Neural cell (in vitro differentiated cells): ENCODE data around the gene FAM53C. TPM values are rescaled to one million over a fixed set of nuclear protein-coding genes. Genes with fewer than 3 reads are reported as not detected.

Source experiments
- H2AFZ ChIP-seq: fragments of 200-600, 300-800 bp; sonication (generic), shearing (Covaris generic); 2 replicates; pipeline ENCODE4 v1.6.0; 2014; ENCODE audit warnings: low read depth, mild to moderate bottlenecking, antibody characterized with exemption, low read length, moderate library complexity
- H3F3A ChIP-seq: fragments of 200-600 bp; shearing (Covaris generic); 2 replicates; pipeline ENCODE4 v1.6.1; 2016; ENCODE audit warnings: mild to moderate bottlenecking, moderate library complexity, mixed read lengths, antibody characterized with exemption, low read length; ENCODE audit not compliant: insufficient read depth, poor library complexity, severe bottlenecking
- H3K27ac ChIP-seq: fragments of 200-600, 300-800 bp; sonication (generic), shearing (Covaris generic); 2 replicates; pipeline ENCODE4 v1.5.1; 2014; ENCODE audit warnings: mild to moderate bottlenecking, low read length, moderate library complexity
- H3K27me3 ChIP-seq: fragments of 300-800, 200-600 bp; sonication (generic), shearing (Covaris generic); 2 replicates; pipeline ENCODE4 v1.6.0; 2014; ENCODE audit warnings: mild to moderate bottlenecking, low read depth, low read length, moderate library complexity; ENCODE audit not compliant: insufficient read depth
- H3K36me3 ChIP-seq: fragments of 300-800, 200-600 bp; sonication (generic), shearing (Covaris generic); 2 replicates; pipeline ENCODE4 v1.5.1; 2014; ENCODE audit warnings: mild to moderate bottlenecking, antibody characterized with exemption, low read length, moderate library complexity; ENCODE audit not compliant: insufficient read depth
- H3K4me2 ChIP-seq: fragments of 300-800, 200-600 bp; sonication (generic), shearing (Covaris generic); 2 replicates; pipeline ENCODE4 v1.6.0; 2014; ENCODE audit warnings: mild to moderate bottlenecking, low read length
- H3K4me3 ChIP-seq: fragments of 300-800, 200-600 bp; sonication (generic), shearing (Covaris generic); 2 replicates; pipeline ENCODE4 v1.5.1; 2014; ENCODE audit warnings: mild to moderate bottlenecking, low read length, moderate library complexity
- H3K79me2 ChIP-seq: fragments of 200-600 bp; shearing (Covaris generic); replicated peaks from 2 replicates; pipeline ENCODE4 v1.6.0; 2014; ENCODE audit warnings: mild to moderate bottlenecking, low read length, moderate library complexity; ENCODE audit not compliant: insufficient read depth
- H3K9ac ChIP-seq: fragments of 300-800, 200-600 bp; sonication (generic), shearing (Covaris generic); 2 replicates; pipeline ENCODE4 v1.6.1; 2016; ENCODE audit warnings: mild to moderate bottlenecking, low read length, mixed read lengths
- H3K9me2 ChIP-seq: fragments of 200-600 bp; shearing (Covaris generic); 2 replicates; pipeline ENCODE4 v1.6.1; 2016; ENCODE audit warnings: mild to moderate bottlenecking, low read length, mixed read lengths; ENCODE audit not compliant: insufficient read depth
- H3K9me3 ChIP-seq: fragments of 200-600, 300-800 bp; sonication (generic), shearing (Covaris generic); 2 replicates; pipeline ENCODE4 v1.6.1; 2016; ENCODE audit warnings: mild to moderate bottlenecking, mixed run types, low read length, moderate library complexity, mixed read lengths
- H4K20me1 ChIP-seq: fragments of 200-600 bp; shearing (Covaris generic); 2 replicates; pipeline ENCODE4 v1.6.1; 2016; ENCODE audit warnings: mild to moderate bottlenecking, mixed run types; ENCODE audit not compliant: insufficient read depth
- EP300 ChIP-seq: fragments of 450-650 bp; conservative IDR thresholded peaks from 2 replicates; pipeline ENCODE4 v1.6.1; 2014; ENCODE audit warnings: antibody characterized with exemption, mild to moderate bottlenecking, moderate library complexity; ENCODE audit not compliant: poor library complexity, severe bottlenecking
- EZH2 ChIP-seq: fragments of 200-600, 300-800 bp; shearing (Covaris generic), sonication (generic); IDR thresholded peaks from 2 replicates; pipeline ENCODE4 v1.6.1; 2014; ENCODE audit warnings: antibody characterized with exemption, low read length, borderline replicate concordance, mild to moderate bottlenecking; ENCODE audit not compliant: insufficient read depth, poor library complexity, severe bottlenecking
- MXI1 ChIP-seq: fragments of 450-650 bp; conservative IDR thresholded peaks from 2 replicates; pipeline ENCODE4 v1.6.1; 2014; ENCODE audit warnings: antibody characterized with exemption, mild to moderate bottlenecking; ENCODE audit not compliant: poor library complexity, severe bottlenecking
- POLR2AphosphoS5 ChIP-seq: IDR thresholded peaks from 2 replicates; pipeline ENCODE4 v1.6.1; 2012
- RAD21 ChIP-seq: fragments of 450-650 bp; conservative IDR thresholded peaks from 2 replicates; pipeline ENCODE4 v1.6.1; 2014; ENCODE audit warnings: antibody characterized with exemption, mild to moderate bottlenecking, moderate library complexity
- SMC3 ChIP-seq: fragments of 450-650 bp; conservative IDR thresholded peaks from 2 replicates; pipeline ENCODE4 v1.6.1; 2014; ENCODE audit warnings: antibody characterized with exemption, mild to moderate bottlenecking, moderate library complexity; ENCODE audit not compliant: poor library complexity
- TAF1 ChIP-seq: IDR thresholded peaks from 2 replicates; pipeline ENCODE4 v1.6.1; 2012; ENCODE audit warnings: low read depth
- polyA plus RNA-seq: library from polyadenylated mRNA; depleted of rRNA; stranded (reverse); fragments of >200 nt; gene quantifications from 2 replicates; pipeline ENCODE4 v1.2.3, GENCODE V29; 2014
- TF ChIP-seq, protein P1 (sequence below): IDR thresholded peaks from 2 replicates; pipeline ENCODE4 v1.6.1; 2012; ENCODE audit warnings: borderline replicate concordance
- TF ChIP-seq, protein P2 (sequence below): fragments of 450-650 bp; IDR thresholded peaks from 2 replicates; pipeline ENCODE4 v1.5.1; 2014; ENCODE audit warnings: antibody characterized with exemption, mild to moderate bottlenecking, moderate library complexity; ENCODE audit not compliant: poor library complexity, severe bottlenecking

FAM53C gene
- polyA plus RNA-seq, 1 donor from 2014 or later = 44.2 TPM

DNA sequence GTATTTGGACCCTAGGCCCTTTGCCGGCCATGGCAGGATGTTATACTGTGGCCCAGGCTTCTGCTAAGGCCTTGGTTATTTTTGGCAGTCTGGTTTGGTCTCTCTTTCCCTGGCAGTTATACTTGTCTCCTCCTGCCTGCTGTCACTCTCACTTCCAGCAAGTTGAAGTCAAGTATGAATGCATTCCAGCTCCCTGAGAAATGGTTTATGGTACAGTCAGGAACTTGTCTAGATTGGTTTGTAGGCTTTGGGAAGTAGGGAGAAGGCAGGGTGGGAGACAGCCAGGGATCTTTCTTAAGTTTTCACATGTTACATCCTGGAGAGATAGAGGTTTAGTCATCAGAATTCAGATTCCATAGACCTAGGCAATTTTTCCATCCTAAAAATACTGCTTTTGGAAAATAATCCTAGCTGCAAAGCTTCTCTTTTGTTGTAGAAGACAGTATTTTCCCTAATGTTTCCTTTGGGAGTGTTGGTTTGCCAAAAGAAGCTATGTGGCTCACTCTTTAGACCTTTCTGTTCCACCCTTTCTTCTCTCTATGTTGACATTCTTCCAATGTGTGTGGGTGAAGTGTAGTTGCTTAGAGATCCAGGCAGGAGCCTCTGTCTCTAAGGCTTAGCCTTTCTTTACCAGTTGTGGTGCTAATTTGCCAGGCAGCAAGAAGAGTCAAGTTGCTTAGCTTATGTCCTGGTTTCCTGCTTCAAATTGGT lies 11.9 kb downstream of the FAM53C start:
- no peaks in the 10 kb centered on the region for H3K27me3 ChIP-seq
- no peaks in the 10 kb centered on the region for H3K9me3 ChIP-seq
- no peak overlapping the region for H3K9ac ChIP-seq
- H2AFZ ChIP-seq = no peak overlapping the region
- peaks cover 5% of the 10 kb centered on the region for H3K36me3 ChIP-seq
- no peaks in the 10 kb centered on the region for H3F3A ChIP-seq
- H3K4me3 ChIP-seq = no peak overlapping the region
- H3K4me2 ChIP-seq = no peak overlapping the region
- TF ChIP-seq EP300 (no peak), TAF1 (no peak), POLR2AphosphoS5 (no peak), MXI1 (no peak), SMC3 (no peak), RAD21 (no peak), EZH2 (no peak)
- TF ChIP-seq, protein P1, sequence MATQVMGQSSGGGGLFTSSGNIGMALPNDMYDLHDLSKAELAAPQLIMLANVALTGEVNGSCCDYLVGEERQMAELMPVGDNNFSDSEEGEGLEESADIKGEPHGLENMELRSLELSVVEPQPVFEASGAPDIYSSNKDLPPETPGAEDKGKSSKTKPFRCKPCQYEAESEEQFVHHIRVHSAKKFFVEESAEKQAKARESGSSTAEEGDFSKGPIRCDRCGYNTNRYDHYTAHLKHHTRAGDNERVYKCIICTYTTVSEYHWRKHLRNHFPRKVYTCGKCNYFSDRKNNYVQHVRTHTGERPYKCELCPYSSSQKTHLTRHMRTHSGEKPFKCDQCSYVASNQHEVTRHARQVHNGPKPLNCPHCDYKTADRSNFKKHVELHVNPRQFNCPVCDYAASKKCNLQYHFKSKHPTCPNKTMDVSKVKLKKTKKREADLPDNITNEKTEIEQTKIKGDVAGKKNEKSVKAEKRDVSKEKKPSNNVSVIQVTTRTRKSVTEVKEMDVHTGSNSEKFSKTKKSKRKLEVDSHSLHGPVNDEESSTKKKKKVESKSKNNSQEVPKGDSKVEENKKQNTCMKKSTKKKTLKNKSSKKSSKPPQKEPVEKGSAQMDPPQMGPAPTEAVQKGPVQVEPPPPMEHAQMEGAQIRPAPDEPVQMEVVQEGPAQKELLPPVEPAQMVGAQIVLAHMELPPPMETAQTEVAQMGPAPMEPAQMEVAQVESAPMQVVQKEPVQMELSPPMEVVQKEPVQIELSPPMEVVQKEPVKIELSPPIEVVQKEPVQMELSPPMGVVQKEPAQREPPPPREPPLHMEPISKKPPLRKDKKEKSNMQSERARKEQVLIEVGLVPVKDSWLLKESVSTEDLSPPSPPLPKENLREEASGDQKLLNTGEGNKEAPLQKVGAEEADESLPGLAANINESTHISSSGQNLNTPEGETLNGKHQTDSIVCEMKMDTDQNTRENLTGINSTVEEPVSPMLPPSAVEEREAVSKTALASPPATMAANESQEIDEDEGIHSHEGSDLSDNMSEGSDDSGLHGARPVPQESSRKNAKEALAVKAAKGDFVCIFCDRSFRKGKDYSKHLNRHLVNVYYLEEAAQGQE = no peak
- TF ChIP-seq, protein P2, sequence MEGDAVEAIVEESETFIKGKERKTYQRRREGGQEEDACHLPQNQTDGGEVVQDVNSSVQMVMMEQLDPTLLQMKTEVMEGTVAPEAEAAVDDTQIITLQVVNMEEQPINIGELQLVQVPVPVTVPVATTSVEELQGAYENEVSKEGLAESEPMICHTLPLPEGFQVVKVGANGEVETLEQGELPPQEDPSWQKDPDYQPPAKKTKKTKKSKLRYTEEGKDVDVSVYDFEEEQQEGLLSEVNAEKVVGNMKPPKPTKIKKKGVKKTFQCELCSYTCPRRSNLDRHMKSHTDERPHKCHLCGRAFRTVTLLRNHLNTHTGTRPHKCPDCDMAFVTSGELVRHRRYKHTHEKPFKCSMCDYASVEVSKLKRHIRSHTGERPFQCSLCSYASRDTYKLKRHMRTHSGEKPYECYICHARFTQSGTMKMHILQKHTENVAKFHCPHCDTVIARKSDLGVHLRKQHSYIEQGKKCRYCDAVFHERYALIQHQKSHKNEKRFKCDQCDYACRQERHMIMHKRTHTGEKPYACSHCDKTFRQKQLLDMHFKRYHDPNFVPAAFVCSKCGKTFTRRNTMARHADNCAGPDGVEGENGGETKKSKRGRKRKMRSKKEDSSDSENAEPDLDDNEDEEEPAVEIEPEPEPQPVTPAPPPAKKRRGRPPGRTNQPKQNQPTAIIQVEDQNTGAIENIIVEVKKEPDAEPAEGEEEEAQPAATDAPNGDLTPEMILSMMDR = no peak
- H3K79me2 ChIP-seq = peaks cover 20% of the 10 kb centered on the region
- H3K9me2 ChIP-seq = no peaks in the 10 kb centered on the region
- no peak overlapping the region for H3K27ac ChIP-seq
- H4K20me1 ChIP-seq = no peaks in the 10 kb centered on the region

DNA sequence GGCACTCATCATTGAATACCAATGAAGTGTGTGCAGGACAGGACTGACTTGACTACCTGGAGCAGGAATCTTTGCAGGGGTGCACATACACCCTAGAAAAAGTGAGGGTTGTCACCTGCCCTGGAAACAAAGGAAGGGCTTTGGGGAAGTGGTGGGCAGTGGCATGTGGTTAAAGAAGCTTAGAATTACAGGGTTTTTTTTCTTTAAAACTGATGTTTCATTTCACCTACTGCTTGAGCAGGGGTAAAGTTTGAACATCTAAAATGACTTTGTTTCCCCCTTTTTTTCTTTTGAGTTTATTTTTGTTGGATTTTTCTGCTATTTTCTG lies 12.5 kb downstream of the FAM53C start:
- no peaks in the 10 kb centered on the region for H3K9me2 ChIP-seq
- TF ChIP-seq TAF1 = no peak
- no peak for TF ChIP-seq RAD21
- no peak for TF ChIP-seq POLR2AphosphoS5
- no peaks in the 10 kb centered on the region for H3K27me3 ChIP-seq
- H3K79me2 ChIP-seq = peaks cover 25% of the 10 kb centered on the region
- H3K9me3 ChIP-seq = no peaks in the 10 kb centered on the region
- no peak overlapping the region for H2AFZ ChIP-seq
- H3K9ac ChIP-seq = no peak overlapping the region
- no peak overlapping the region for H3K4me3 ChIP-seq
- H4K20me1 ChIP-seq = no peaks in the 10 kb centered on the region
- H3K27ac ChIP-seq = no peak overlapping the region
- H3K4me2 ChIP-seq = no peak overlapping the region
- no peaks in the 10 kb centered on the region for H3F3A ChIP-seq
- peaks cover 5% of the 10 kb centered on the region for H3K36me3 ChIP-seq
